Measurements from ENCODE around the gene CORO1C.
"Not testable (repeated sequence)": the region's sequence is repeated elsewhere in the genome, so short reads cannot be mapped to it uniquely, and the experiment has no call there.

The CORO1C gene

GRCh38 chr12:108752387-108752786 is 21.1 kb upstream of the CORO1C start:
- FAIRE-seq: no peak

DNA sequence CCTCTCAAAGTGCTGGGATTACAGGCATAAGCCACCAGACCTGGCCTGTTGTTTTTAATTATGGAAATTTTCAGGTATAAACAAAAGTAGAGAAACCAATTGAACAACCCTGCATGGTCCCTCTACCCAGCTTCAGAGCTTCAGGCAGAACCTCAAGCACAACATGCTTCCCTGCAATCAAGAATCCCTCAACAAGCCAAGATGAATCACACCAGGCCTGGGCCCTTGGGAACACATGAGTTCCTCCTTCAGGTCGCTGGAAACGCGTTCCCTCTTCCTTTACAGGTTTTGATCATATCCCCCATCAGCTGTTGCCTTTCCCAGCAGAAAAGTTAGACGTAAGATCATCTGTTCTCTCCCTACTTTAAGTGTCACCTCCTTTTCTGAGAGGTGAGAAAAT is 20.5 kb upstream of the CORO1C start:
- FAIRE-seq: no peak

- FAIRE-seq: not testable (repeated sequence)
Observed at GRCh38 chr12:108751003-108751402, 19.7 kb upstream of the CORO1C start.

- no peak for FAIRE-seq
Observed at GRCh38 chr12:108750526-108750925, 19.2 kb upstream of the CORO1C start.

DNA sequence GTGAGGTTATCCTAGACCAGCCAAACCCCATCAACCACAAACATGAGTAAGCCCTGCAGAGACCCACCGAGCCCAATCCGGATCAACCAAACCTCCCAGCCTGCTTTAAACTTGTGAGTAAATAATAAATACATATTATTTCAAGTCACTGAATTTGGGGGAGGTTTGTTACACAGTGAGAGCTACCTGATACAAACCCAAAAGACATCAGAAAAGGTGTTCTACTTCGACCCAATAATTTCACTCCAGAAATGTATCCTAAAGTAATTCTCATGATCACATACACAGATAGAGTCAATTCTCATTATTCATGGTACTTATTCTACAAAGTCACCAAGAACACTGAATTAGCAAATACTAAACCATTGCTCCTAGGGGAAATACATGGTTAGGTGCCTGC is 16.2 kb upstream of the CORO1C start:
- no peak for FAIRE-seq

DNA sequence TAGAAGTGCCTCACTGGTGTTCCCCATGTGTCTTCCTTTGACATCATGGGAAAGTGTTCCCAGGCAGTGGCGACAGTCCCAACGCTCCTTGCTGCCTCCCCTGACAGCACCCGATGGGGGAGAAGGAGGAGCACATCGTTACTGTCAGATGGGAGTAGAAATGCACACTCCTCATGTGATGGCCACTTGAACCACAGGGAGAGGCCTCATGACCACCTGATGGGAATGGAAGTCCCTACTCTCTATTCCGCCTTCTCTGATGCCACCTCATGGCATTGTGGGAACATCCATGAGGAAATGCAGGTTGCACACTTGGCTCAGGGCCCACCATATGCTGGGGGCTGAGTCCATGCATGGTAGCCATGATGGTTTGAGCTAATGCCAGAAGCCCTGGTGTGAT is 14.3 kb upstream of the CORO1C start:
- FAIRE-seq: no peak

DNA sequence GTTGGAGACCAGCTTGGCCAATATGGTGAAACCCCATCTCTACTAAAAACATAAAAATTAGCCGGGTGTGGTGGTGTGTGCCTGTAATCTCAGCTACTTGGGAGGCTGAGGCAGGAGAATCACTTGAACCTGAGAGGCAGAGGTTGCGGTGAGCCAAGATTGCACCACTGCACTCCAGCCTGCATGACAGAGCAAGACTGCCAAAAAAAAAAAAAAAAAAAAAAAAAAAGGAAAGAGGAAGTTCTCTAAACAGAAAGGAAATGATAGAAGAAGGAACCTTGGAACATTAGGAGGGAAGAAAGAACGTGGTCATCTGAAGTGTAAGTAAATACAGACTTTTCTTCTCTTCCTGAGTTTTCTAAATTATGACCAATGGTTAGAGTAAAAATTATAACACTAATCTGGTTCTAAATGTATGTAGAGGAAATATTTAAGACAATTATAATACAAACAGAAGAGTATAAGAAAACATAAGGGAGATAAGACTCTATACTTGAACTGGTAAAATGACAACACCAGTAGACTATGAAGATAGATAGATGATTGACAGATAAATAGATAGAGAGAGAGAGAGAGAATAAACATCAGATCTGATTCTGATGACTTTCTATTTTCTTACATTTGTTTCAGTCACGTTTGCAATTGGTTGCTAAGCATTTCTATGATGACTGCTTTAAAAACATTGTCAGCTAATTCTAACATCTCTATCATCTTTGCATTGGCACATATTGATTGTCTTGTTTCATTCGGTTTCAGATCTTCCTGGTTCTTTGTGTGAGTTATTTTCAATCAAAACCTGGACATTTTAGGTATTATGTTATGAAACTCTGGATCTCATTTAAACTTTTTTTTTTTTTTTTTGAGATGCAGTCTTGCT is 12.9 kb upstream of the CORO1C start:
- no peak for FAIRE-seq

- FAIRE-seq: no peak
Observed at GRCh38 chr12:108738170-108738569, 6.9 kb upstream of the CORO1C start.

- FAIRE-seq: no peak
Observed at GRCh38 chr12:108735855-108736254, 4.5 kb upstream of the CORO1C start.

DNA sequence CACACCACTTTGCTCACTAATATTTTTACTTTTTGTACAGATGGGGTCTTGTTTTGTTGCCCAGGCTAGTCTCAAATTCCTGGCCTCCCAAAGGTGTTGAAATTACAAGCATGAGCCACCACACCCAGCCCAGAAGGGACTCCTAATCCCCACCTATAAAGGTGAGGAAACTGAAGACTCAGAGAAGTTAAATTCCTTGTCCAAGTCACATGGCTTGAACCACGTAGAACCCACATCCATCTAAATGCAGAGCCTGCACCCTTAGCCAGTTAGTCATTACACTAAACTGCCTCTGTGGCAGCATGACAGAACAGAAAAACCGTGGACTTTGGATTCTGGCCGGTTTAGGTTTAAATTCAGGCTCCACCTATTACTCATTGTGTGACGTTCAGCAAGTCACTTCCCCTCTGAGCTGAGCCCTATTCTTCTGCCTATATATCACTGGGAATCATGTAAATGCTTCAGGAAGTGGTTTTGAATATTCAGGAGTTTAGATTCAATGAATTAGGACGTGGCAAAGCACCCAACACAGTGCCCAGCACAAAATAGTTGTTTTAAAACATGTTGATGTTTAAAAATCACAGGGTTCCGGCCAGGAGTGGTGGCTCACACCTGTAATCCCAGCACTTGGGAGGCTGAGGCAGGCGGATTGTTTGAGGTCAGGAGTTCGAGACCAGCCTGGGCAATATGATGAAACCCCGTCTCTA is 3.0 kb upstream of the CORO1C start:
- FAIRE-seq: peak; percentile 58

DNA sequence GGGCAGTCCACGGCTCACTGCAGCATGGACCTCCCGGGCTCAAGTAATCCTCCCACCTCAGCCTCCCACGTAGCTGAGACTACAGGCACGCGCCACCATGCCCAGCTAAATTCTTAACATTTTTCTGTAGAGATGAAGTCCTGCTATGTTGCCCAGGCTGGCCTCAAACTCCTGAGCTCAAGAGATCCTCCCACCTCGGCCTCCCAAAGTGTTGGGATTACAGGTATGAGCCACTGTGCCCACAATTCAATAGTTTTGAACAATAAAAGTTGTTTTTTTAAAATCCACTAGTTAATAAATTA is 1.9 kb upstream of the CORO1C start:
- not testable (repeated sequence) for FAIRE-seq

GRCh38 chr12:108732489-108733229 is 1.3 kb upstream of the CORO1C start:
- FAIRE-seq: no peak

GRCh38 chr12:108731866-108732461 is 646 bp upstream of the CORO1C start:
- no peak for FAIRE-seq

DNA sequence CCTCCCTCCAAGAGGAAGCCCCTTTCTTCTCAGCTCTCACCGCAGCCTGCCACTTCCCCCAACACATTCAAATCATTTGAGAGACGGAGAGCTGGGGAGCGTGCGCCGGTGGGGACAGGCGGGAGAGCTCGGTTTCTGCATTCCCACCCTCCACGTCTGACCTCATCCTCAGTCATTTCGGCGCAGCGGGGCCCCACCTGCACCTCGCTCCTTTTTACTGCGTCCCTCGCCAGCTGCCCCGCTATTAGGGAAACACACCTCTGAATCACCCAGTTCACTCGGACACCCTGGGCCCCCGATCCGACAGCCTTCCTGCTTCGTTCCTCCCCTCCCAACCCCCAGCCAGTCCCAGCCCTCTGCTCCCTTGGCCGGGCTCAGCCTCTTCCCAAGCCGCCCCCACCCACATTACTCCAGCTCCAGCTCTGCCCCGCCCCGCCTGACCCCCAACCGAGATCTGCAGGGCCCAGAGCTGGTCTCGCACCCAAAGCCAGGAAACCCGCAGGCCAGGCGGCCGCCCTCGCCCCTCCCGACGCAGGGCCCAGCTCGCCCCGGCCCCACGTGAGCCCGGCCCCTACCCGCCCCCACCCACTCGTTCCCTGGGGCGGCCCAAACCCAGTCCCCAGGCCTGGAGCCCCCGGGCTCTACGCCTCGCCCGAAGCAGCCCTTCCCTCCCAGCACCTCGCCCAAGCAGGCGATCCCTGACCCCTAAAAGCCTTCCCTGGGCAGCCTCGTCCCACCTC is 783 bp downstream of the CORO1C start:
- FAIRE-seq: no peak

- no peak for FAIRE-seq
Observed at GRCh38 chr12:108729612-108730364, 1.5 kb downstream of the CORO1C start.

GRCh38 chr12:108728820-108729611 is 2.3 kb downstream of the CORO1C start:
- no peak for FAIRE-seq

- no peak for FAIRE-seq
Observed at GRCh38 chr12:108727868-108728735, 3.2 kb downstream of the CORO1C start.

DNA sequence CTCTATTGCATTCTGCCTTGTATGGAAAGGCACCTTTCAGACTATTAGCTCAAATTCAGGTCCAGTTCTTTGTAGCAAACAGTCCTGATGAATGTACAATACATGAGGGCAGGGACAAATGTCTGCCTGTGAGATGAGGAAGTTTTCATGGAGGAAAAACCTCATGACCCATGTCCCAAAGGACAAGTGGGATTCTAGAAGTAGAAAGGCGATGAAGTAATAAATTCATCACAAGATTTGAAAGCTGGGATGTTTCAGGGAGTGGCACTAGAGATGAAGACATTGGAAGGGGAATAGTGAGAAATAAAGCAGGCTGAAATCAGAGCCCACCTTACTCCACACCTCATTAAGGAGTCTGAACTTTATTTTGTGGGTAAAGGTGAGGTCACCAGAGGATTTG is 4.2 kb downstream of the CORO1C start:
- FAIRE-seq: no peak

- FAIRE-seq: no peak
Observed at GRCh38 chr12:108724890-108725151, 6.5 kb downstream of the CORO1C start.
